Mammary epithelial cell (primary cell): ENCODE measurements around the gene UPK3A.

Source experiments
- EZH2 ChIP-seq: IDR thresholded peaks from 2 replicates; pipeline ENCODE4 v1.6.1; 2012; ENCODE audit warnings: low read length, inconsistent platforms, borderline replicate concordance
- TF ChIP-seq, protein P1 (sequence below), 2 donors: IDR thresholded peaks in 1 of 2; conservative IDR thresholded peaks in 1 of 2; 2 replicates each; pipeline ENCODE4 v1.5.1; 2011 to 2012; ENCODE audit warnings: inconsistent platforms in 2 of 2, low read length in 2 of 2, mild to moderate bottlenecking in 2 of 2, control low read depth in 1 of 2, low read depth in 1 of 2; ENCODE audit not compliant: insufficient read depth in 1 of 2; ENCODE audit errors: extremely low read depth in 1 of 2

DNA sequence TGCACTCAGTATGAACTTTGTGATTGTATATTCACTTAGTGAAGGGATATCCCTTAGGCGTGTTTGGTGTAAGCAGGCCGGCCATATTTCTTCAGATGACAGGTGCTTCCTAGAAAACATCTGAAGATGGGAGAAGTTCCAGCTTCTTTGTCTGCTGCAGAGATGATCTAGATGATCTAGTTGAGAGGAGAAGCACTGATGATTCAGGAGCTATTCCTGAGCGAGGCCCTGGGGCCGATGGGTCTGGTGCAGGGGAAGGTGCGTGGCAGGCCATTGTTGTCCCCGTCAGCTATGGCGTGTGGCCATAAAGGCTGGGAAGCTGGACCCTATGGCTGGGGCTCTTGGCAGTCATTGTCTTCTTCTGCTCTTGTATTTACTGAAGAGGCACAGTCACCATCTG is 38.9 kb downstream of the UPK3A start:
- TF ChIP-seq EZH2: no peak
- TF ChIP-seq, protein P1, sequence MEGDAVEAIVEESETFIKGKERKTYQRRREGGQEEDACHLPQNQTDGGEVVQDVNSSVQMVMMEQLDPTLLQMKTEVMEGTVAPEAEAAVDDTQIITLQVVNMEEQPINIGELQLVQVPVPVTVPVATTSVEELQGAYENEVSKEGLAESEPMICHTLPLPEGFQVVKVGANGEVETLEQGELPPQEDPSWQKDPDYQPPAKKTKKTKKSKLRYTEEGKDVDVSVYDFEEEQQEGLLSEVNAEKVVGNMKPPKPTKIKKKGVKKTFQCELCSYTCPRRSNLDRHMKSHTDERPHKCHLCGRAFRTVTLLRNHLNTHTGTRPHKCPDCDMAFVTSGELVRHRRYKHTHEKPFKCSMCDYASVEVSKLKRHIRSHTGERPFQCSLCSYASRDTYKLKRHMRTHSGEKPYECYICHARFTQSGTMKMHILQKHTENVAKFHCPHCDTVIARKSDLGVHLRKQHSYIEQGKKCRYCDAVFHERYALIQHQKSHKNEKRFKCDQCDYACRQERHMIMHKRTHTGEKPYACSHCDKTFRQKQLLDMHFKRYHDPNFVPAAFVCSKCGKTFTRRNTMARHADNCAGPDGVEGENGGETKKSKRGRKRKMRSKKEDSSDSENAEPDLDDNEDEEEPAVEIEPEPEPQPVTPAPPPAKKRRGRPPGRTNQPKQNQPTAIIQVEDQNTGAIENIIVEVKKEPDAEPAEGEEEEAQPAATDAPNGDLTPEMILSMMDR (conservative IDR thresholded peaks at IDR 0.05 in 1 of 2, IDR thresholded peaks at IDR 0.05 in 1 of 2; ENCODE audit: extremely low read depth in 1 of 2, insufficient read depth in 1 of 2, low read depth in 1 of 2, low read length in 2 of 2): no peak
